RWPE2 (cell line): ENCODE measurements around the gene MSMP.

Experiments used
- ATAC-seq: fragments of 200-7000 bp; cut with Tn5 transposase; 3 replicates; pipeline ENCODE4 v1.9.1; 2021; ENCODE audit warnings: low read depth
- DNase-seq: peaks from one replicate; pipeline ENCODE4 v3.0.0-alpha.2; 2020; ENCODE audit warnings: low spot score
- H3K27ac ChIP-seq: fragments of 450-650 bp; 2 replicates; pipeline ENCODE4 v1.5.1; 2017; ENCODE audit warnings: mild to moderate bottlenecking; ENCODE audit not compliant: poor library complexity, severe bottlenecking
- H3K27me3 ChIP-seq: fragments of 250-450 bp; sonication (Bioruptor Pico); 2 replicates; pipeline ENCODE4 v1.5.1; 2021; ENCODE audit warnings: mild to moderate bottlenecking, moderate library complexity; ENCODE audit not compliant: insufficient read depth, poor library complexity, severe bottlenecking
- H3K36me3 ChIP-seq: fragments of 250-450 bp; sonication (Bioruptor Pico); 2 replicates; pipeline ENCODE4 v1.5.1; 2020; ENCODE audit warnings: low read depth, mild to moderate bottlenecking, moderate library complexity
- H3K4me1 ChIP-seq: fragments of 250-450 bp; sonication (Bioruptor Pico); 2 replicates; pipeline ENCODE4 v1.5.1; 2021; ENCODE audit warnings: mild to moderate bottlenecking, moderate library complexity; ENCODE audit not compliant: insufficient read depth, poor library complexity, severe bottlenecking
- H3K4me3 ChIP-seq: fragments of 250-450 bp; sonication (Bioruptor Pico); 2 replicates; pipeline ENCODE4 v1.5.1; 2021; ENCODE audit warnings: mild to moderate bottlenecking, moderate library complexity; ENCODE audit not compliant: severe bottlenecking
- H3K9me3 ChIP-seq: fragments of 250-450 bp; sonication (Bioruptor Pico); 2 replicates; pipeline ENCODE4 v1.5.1; 2021; ENCODE audit warnings: mild to moderate bottlenecking, moderate library complexity; ENCODE audit not compliant: severe bottlenecking
- CTCF ChIP-seq: fragments of 450-650 bp; IDR thresholded peaks from one replicate; pipeline ENCODE4 v1.5.1; 2017; ENCODE audit warnings: mild to moderate bottlenecking, moderate library complexity; ENCODE audit not compliant: poor library complexity, severe bottlenecking

Gene MSMP

GRCh38 chr9:35728041-35728971 lies 25.8 kb downstream of the MSMP start:
- Histone ChIP-seq H3K27ac (peak overlapping the region; percentile 87), H3K9me3 (no peaks in the 10 kb centered on the region), H3K4me3 (no peak overlapping the region), H3K4me1 (peaks cover 35% of the 10 kb centered on the region), H3K36me3 (peaks cover 53% of the 10 kb centered on the region), H3K27me3 (no peaks in the 10 kb centered on the region)
- DNase-seq (no peak), ATAC-seq (peak; percentile 32)
- TF ChIP-seq CTCF: no peak

- DNase-seq (no peak), ATAC-seq (no peak)
- peaks cover 59% of the 10 kb centered on the region for H3K36me3 ChIP-seq
- H3K9me3 ChIP-seq: no peaks in the 10 kb centered on the region
- H3K4me1 ChIP-seq: peaks cover 35% of the 10 kb centered on the region
- no peak overlapping the region for H3K4me3 ChIP-seq
- no peaks in the 10 kb centered on the region for H3K27me3 ChIP-seq
- TF ChIP-seq CTCF: no peak
- peak overlapping the region; percentile 87 for H3K27ac ChIP-seq
Observed at GRCh38 chr9:35727676-35728040, 26.4 kb downstream of the MSMP start.

GRCh38 chr9:35726931-35727330 lies 27.1 kb downstream of the MSMP start:
- peak; percentile 14 for TF ChIP-seq CTCF
- Histone ChIP-seq H3K9me3 (no peaks in the 10 kb centered on the region), H3K27ac (peak overlapping the region; percentile 87), H3K4me3 (no peak overlapping the region), H3K4me1 (peaks cover 35% of the 10 kb centered on the region), H3K36me3 (peaks cover 67% of the 10 kb centered on the region), H3K27me3 (no peaks in the 10 kb centered on the region)
- peak; percentile 17; the same call in 1 of the 3 replicates for ATAC-seq
- DNase-seq: no peak

- no peak for DNase-seq
- Histone ChIP-seq H3K36me3 (peaks cover 82% of the 10 kb centered on the region), H3K27me3 (no peaks in the 10 kb centered on the region)
Observed at GRCh38 chr9:35725362-35725761, 28.7 kb downstream of the MSMP start.

More at GRCh38 chr9:35725362-35725761, 28.7 kb downstream of the MSMP start:
- ATAC-seq: no peak
- Histone ChIP-seq H3K27ac (no peak overlapping the region), H3K4me1 (peaks cover 34% of the 10 kb centered on the region), H3K4me3 (no peak overlapping the region), H3K9me3 (no peaks in the 10 kb centered on the region)
- no peak for TF ChIP-seq CTCF
